Neural progenitor cell (in vitro differentiated cells): Measurements from ENCODE around the gene TOP2B. TPM values are rescaled to one million over a fixed set of nuclear protein-coding genes. Genes with fewer than 3 reads are reported as not detected.

ENCODE experiments used
- DNase-seq: peaks from one replicate; pipeline ENCODE4 v3.0.0-alpha.2; 2016; ENCODE audit warnings: low spot score
- H2AFZ ChIP-seq: fragments of 200-600 bp; sonication (generic); replicated peaks from 2 replicates; pipeline ENCODE4 v1.6.1; 2016; ENCODE audit warnings: antibody characterized with exemption
- H3F3A ChIP-seq: fragments of 200-600 bp; sonication (generic); 2 replicates; pipeline ENCODE4 v1.6.1; 2016; ENCODE audit warnings: antibody characterized with exemption, low read depth
- H3K27ac ChIP-seq: fragments of 200-600 bp; sonication (generic); 2 replicates; pipeline ENCODE4 v1.5.1; 2016; ENCODE audit warnings: mild to moderate bottlenecking
- H3K27me3 ChIP-seq: fragments of 200-600 bp; sonication (generic); 2 replicates; pipeline ENCODE4 v1.6.1; 2016; ENCODE audit warnings: mild to moderate bottlenecking, moderate library complexity
- H3K36me3 ChIP-seq: fragments of 200-600 bp; sonication (generic); 2 replicates; pipeline ENCODE4 v1.5.1; 2016
- H3K4me1 ChIP-seq: fragments of 200-600 bp; sonication (generic); 2 replicates; pipeline ENCODE4 v1.6.1; 2016; ENCODE audit warnings: mixed run types
- H3K4me2 ChIP-seq: fragments of 200-600 bp; sonication (generic); 2 replicates; pipeline ENCODE4 v1.6.1; 2016
- H3K4me3 ChIP-seq: fragments of 200-600 bp; sonication (generic); 2 replicates; pipeline ENCODE4 v1.5.1; 2016
- H3K79me2 ChIP-seq: fragments of 200-600 bp; sonication (generic); 2 replicates; pipeline ENCODE4 v1.6.1; 2016; ENCODE audit warnings: low read depth
- H3K9ac ChIP-seq: fragments of 200-600 bp; sonication (generic); 2 replicates; pipeline ENCODE4 v1.6.1; 2016
- H3K9me3 ChIP-seq: fragments of 200-600 bp; sonication (generic); 2 replicates; pipeline ENCODE4 v1.5.1; 2016; ENCODE audit warnings: low read depth
- H4K20me1 ChIP-seq: fragments of 200-600 bp; sonication (generic); 2 replicates; pipeline ENCODE4 v1.6.1; 2016; ENCODE audit warnings: low read depth
- H3K27ac Mint-ChIP-seq: 3 replicates; pipeline ENCODE4 v1.8.0; 2021; ENCODE audit warnings: mixed read lengths
- H3K27me3 Mint-ChIP-seq: 2 replicates; pipeline ENCODE4 v1.8.0; 2022; ENCODE audit warnings: low read depth, mild to moderate bottlenecking, inconsistent platforms, moderate library complexity, mixed read lengths; ENCODE audit not compliant: insufficient read depth
- H3K36me3 Mint-ChIP-seq: 3 replicates; pipeline ENCODE4 v1.8.0; 2021; ENCODE audit warnings: mixed read lengths
- H3K4me1 Mint-ChIP-seq: 3 replicates; pipeline ENCODE4 v1.8.0; 2021; ENCODE audit warnings: mixed read lengths
- H3K4me3 Mint-ChIP-seq: 3 replicates; pipeline ENCODE4 v1.8.0; 2021; ENCODE audit warnings: mild to moderate bottlenecking, moderate library complexity, mixed read lengths
- H3K9me3 Mint-ChIP-seq: 3 replicates; pipeline ENCODE4 v1.8.0; 2020; ENCODE audit warnings: mixed read lengths
- CTCF ChIP-seq: fragments of 200-600 bp; sonication (generic); IDR thresholded peaks from 2 replicates; pipeline ENCODE4 v1.5.1; 2017; ENCODE audit warnings: antibody characterized with exemption, mild to moderate bottlenecking
- EZH2 ChIP-seq: fragments of 200-600 bp; sonication (generic); IDR thresholded peaks from 2 replicates; pipeline ENCODE4 v1.6.1; 2017; ENCODE audit warnings: antibody characterized with exemption, mild to moderate bottlenecking, moderate library complexity
- EZH2phosphoT487 ChIP-seq: fragments of 200-600 bp; sonication (generic); IDR thresholded peaks from 2 replicates; pipeline ENCODE4 v1.6.1; 2017; ENCODE audit warnings: antibody characterized with exemption
- total RNA-seq: library from RNA; depleted of rRNA; stranded (reverse); fragments of >200 nt; gene quantifications from 2 replicates; pipeline ENCODE4 v1.2.3, GENCODE V29; 2015; ENCODE audit warnings: low replicate concordance

TOP2B gene
- total RNA-seq, 1 donor from 2014 or later, result 327 TPM

GRCh38 chr3:25610167-25610566 lies 54.5 kb downstream of the TOP2B start:
- H3K36me3 Mint-ChIP-seq, result peaks cover 41% of the 10 kb centered on the region
- no peak for TF ChIP-seq CTCF
- TF ChIP-seq EZH2, result no peak
- no peak for TF ChIP-seq EZH2phosphoT487
- Histone ChIP-seq H3K27ac (no peak overlapping the region), H3K27me3 (no peaks in the 10 kb centered on the region), H3F3A (no peaks in the 10 kb centered on the region), H3K79me2 (no peaks in the 10 kb centered on the region), H3K9me3 (no peaks in the 10 kb centered on the region), H3K9ac (no peak overlapping the region), H3K4me3 (no peak overlapping the region), H2AFZ (no peak overlapping the region), H3K4me2 (no peak overlapping the region), H3K4me1 (no peaks in the 10 kb centered on the region), H3K36me3 (peaks cover 56% of the 10 kb centered on the region), H4K20me1 (no peaks in the 10 kb centered on the region)
- no peak overlapping the region for H3K27ac Mint-ChIP-seq
- H3K4me3 Mint-ChIP-seq, result no peak overlapping the region
- no peak for DNase-seq
- no peaks in the 10 kb centered on the region for H3K9me3 Mint-ChIP-seq
- H3K4me1 Mint-ChIP-seq, result no peaks in the 10 kb centered on the region
- no peaks in the 10 kb centered on the region for H3K27me3 Mint-ChIP-seq

- H3K4me1 Mint-ChIP-seq, result no peaks in the 10 kb centered on the region
- no peak overlapping the region for H3K27ac Mint-ChIP-seq
- H3K4me3 Mint-ChIP-seq, result no peak overlapping the region
- no peaks in the 10 kb centered on the region for H3K9me3 Mint-ChIP-seq
- Histone ChIP-seq H3K36me3 (peaks cover 45% of the 10 kb centered on the region), H3K27me3 (no peaks in the 10 kb centered on the region), H3K79me2 (no peaks in the 10 kb centered on the region), H2AFZ (no peak overlapping the region), H3F3A (no peaks in the 10 kb centered on the region), H3K9me3 (no peaks in the 10 kb centered on the region), H3K27ac (no peak overlapping the region), H3K4me1 (no peaks in the 10 kb centered on the region), H3K9ac (no peak overlapping the region), H3K4me2 (no peak overlapping the region), H3K4me3 (no peak overlapping the region), H4K20me1 (peaks cover 3% of the 10 kb centered on the region)
- no peaks in the 10 kb centered on the region for H3K27me3 Mint-ChIP-seq
- peaks cover 47% of the 10 kb centered on the region for H3K36me3 Mint-ChIP-seq
- TF ChIP-seq CTCF (no peak), EZH2phosphoT487 (no peak), EZH2 (no peak)
- no peak for DNase-seq
Observed at GRCh38 chr3:25604107-25604805, 60.5 kb downstream of the TOP2B start.

- no peaks in the 10 kb centered on the region for H3K79me2 ChIP-seq
- DNase-seq, result no peak
- Mint-ChIP-seq H3K4me3 (no peak overlapping the region), H3K9me3 (no peaks in the 10 kb centered on the region), H3K4me1 (no peaks in the 10 kb centered on the region), H3K36me3 (peaks cover 50% of the 10 kb centered on the region), H3K27me3 (no peaks in the 10 kb centered on the region), H3K27ac (no peak overlapping the region)
- no peak overlapping the region for H2AFZ ChIP-seq
- no peak overlapping the region for H3K4me3 ChIP-seq
- H3K4me1 ChIP-seq, result no peaks in the 10 kb centered on the region
- H3K9ac ChIP-seq, result no peak overlapping the region
- H3K27me3 ChIP-seq, result no peaks in the 10 kb centered on the region
- H3K9me3 ChIP-seq, result no peaks in the 10 kb centered on the region
- H3K36me3 ChIP-seq, result peaks cover 41% of the 10 kb centered on the region
- no peak overlapping the region for H3K4me2 ChIP-seq
- H3F3A ChIP-seq, result no peaks in the 10 kb centered on the region
- TF ChIP-seq EZH2phosphoT487, result no peak
- H3K27ac ChIP-seq, result no peak overlapping the region
- peaks cover 4% of the 10 kb centered on the region for H4K20me1 ChIP-seq
Observed at GRCh38 chr3:25603703-25604102, 61.0 kb downstream of the TOP2B start.

- Histone ChIP-seq H3K9me3 (no peaks in the 10 kb centered on the region), H3K4me1 (no peaks in the 10 kb centered on the region), H3K4me2 (no peak overlapping the region), H3K79me2 (no peaks in the 10 kb centered on the region), H4K20me1 (peaks cover 4% of the 10 kb centered on the region), H3K4me3 (no peak overlapping the region), H3K27ac (no peak overlapping the region), H3K9ac (no peak overlapping the region), H3K36me3 (peaks cover 9% of the 10 kb centered on the region), H3F3A (peaks cover 11% of the 10 kb centered on the region), H2AFZ (no peak overlapping the region), H3K27me3 (no peaks in the 10 kb centered on the region)
- peaks cover 29% of the 10 kb centered on the region for H3K36me3 Mint-ChIP-seq
- H3K27me3 Mint-ChIP-seq, result no peaks in the 10 kb centered on the region
- TF ChIP-seq EZH2, result no peak
- TF ChIP-seq EZH2phosphoT487, result no peak
- no peak for TF ChIP-seq CTCF
- no peak overlapping the region for H3K27ac Mint-ChIP-seq
- H3K9me3 Mint-ChIP-seq, result no peaks in the 10 kb centered on the region
- H3K4me3 Mint-ChIP-seq, result no peak overlapping the region
- no peak for DNase-seq
- peaks cover 12% of the 10 kb centered on the region for H3K4me1 Mint-ChIP-seq
Observed at GRCh38 chr3:25597535-25598101, 67.1 kb downstream of the TOP2B start.
